HCT116 (cell line): Measurements from ENCODE around the gene MACROH2A1. TPM values are rescaled to one million over a fixed set of nuclear protein-coding genes. Genes with fewer than 3 reads are reported as not detected.

Experiments
- ATAC-seq: fragments of 200-7000 bp; cut with Tn5 transposase; 2 replicates; pipeline ENCODE4 v1.9.1; 2020; ENCODE audit warnings: mild to moderate bottlenecking, moderate library complexity
- BruUV-seq: library from RNA; stranded (reverse); fragments of 400-500 nt; replicated peaks from 2 replicates; lab custom pipeline; 2021; lab: Mats Ljungman, UMichigan
- CTCF ChIA-PET: fragments of 300-600 bp; sonication (Branson Sonifier 250); formaldehyde crosslinking; loops from one replicate; lab custom pipeline; 2021; ENCODE audit warnings: antibody characterized with exemption; lab: Charles Lee
- POLR2A ChIA-PET: fragments of 300-600, 350-600 bp; sonication (Branson Sonifier 250); formaldehyde crosslinking; loops from one replicate; lab custom pipeline; 2021; ENCODE audit warnings: antibody characterized with exemption; lab: Charles Lee
- RAD21 ChIA-PET, 2 experiments: fragments of 300-600 bp; sonication (Branson Sonifier 250); formaldehyde crosslinking; loops; one replicate each; lab custom pipeline; 2023; ENCODE audit warnings: low total read pairs in 2 of 2; ENCODE audit not compliant: uncharacterized antibody in 2 of 2, unreplicated experiment in 2 of 2, low non-redundant PET in 1 of 2; lab: Charles Lee
- DNase-seq: peaks from one replicate; pipeline ENCODE4 v3.0.0-alpha.2; 2010; ENCODE audit warnings: low read depth, low spot score
- H2AFZ ChIP-seq: fragments of 200-600 bp; shearing (Covaris generic), sonication (generic); 2 replicates; pipeline ENCODE4 v1.6.1; 2017; ENCODE audit warnings: low read depth, mixed run types, mixed read lengths, antibody characterized with exemption, low read length; ENCODE audit not compliant: poor library complexity, severe bottlenecking
- H3K27ac ChIP-seq: 2 replicates; pipeline ENCODE4 v1.5.1; 2012; ENCODE audit warnings: low read depth, low read length
- H3K27me3 ChIP-seq: fragments of 200-600 bp; sonication (generic); 2 replicates; pipeline ENCODE4 v1.6.1; 2016; ENCODE audit warnings: mixed run types, low read length, mixed read lengths; ENCODE audit not compliant: insufficient read depth
- H3K36me3 ChIP-seq, 2 experiments: fragments of 200-500 bp in 1 of 2; fragments of 200-600 bp in 1 of 2; sonication (Bioruptor generic) in 1 of 2; sonication (generic) in 1 of 2; 2 replicates each; pipeline versions ENCODE4 v1.5.1 to v1.6.1; 2014 to 2016; ENCODE audit warnings: low read length in 2 of 2, inconsistent platforms in 1 of 2, mixed read lengths in 1 of 2, mixed run types in 1 of 2; ENCODE audit not compliant: insufficient read depth in 2 of 2, control insufficient read depth in 1 of 2
- H3K4me1 ChIP-seq, 2 experiments: fragments of 200-600 bp in 1 of 2; sonication (generic) in 1 of 2; 2 replicates each; pipeline versions ENCODE4 v1.5.1 to v1.6.1; 2012 to 2017; ENCODE audit warnings: low read length in 2 of 2, inconsistent platforms in 1 of 2, mild to moderate bottlenecking in 1 of 2, mixed read lengths in 1 of 2, mixed run types in 1 of 2, moderate library complexity in 1 of 2; ENCODE audit not compliant: insufficient read depth in 2 of 2, control insufficient read depth in 1 of 2
- H3K4me2 ChIP-seq: fragments of 200-600 bp; sonication (generic); 2 replicates; pipeline ENCODE4 v1.6.1; 2017; ENCODE audit warnings: mixed run types, low read length, mixed read lengths
- H3K4me3 ChIP-seq, 2 experiments: fragments of 200-600 bp in 1 of 2; sonication (generic) in 1 of 2; replicated peaks in 1 of 2; 2 replicates each; pipeline ENCODE4 v1.5.1; 2011 to 2016; ENCODE audit warnings: low read length in 2 of 2, control low read depth in 1 of 2, low read depth in 1 of 2, mild to moderate bottlenecking in 1 of 2, mixed read lengths in 1 of 2, mixed run types in 1 of 2
- H3K79me2 ChIP-seq: fragments of 200-600 bp; sonication (generic); 2 replicates; pipeline ENCODE4 v1.6.1; 2017; ENCODE audit warnings: mild to moderate bottlenecking, mixed run types, low read length, moderate library complexity, mixed read lengths; ENCODE audit not compliant: insufficient read depth
- H3K9ac ChIP-seq: fragments of 200-600 bp; sonication (generic); 2 replicates; pipeline ENCODE4 v1.6.1; 2016; ENCODE audit warnings: low read length, mixed read lengths
- H3K9me2 ChIP-seq: fragments of 200-600 bp; sonication (generic), shearing (Covaris generic); 2 replicates; pipeline ENCODE4 v1.6.1; 2017; ENCODE audit warnings: mixed run types, mild to moderate bottlenecking, moderate library complexity; ENCODE audit not compliant: insufficient read depth
- H3K9me3 ChIP-seq, 2 experiments: fragments of 200-500 bp in 1 of 2; fragments of 200-600 bp in 1 of 2; sonication (Bioruptor generic) in 1 of 2; sonication (generic) in 1 of 2; 2 replicates each; pipeline ENCODE4 v1.6.1; 2014 to 2017; ENCODE audit warnings: low read length in 2 of 2, mixed read lengths in 2 of 2, inconsistent platforms in 1 of 2, low read depth in 1 of 2, mild to moderate bottlenecking in 1 of 2, mixed run types in 1 of 2, moderate library complexity in 1 of 2; ENCODE audit not compliant: control insufficient read depth in 1 of 2, insufficient read depth in 1 of 2
- H4K20me1 ChIP-seq: fragments of 200-600 bp; sonication (generic), shearing (Covaris generic); 2 replicates; pipeline ENCODE4 v1.6.1; 2017; ENCODE audit warnings: mixed run types, mild to moderate bottlenecking, moderate library complexity; ENCODE audit not compliant: insufficient read depth
- EGR1 ChIP-seq: IDR thresholded peaks from 2 replicates; pipeline ENCODE4 v1.6.1; 2012; ENCODE audit warnings: low read depth
- ELF1 ChIP-seq: IDR thresholded peaks from 2 replicates; pipeline ENCODE4 v1.6.1; 2012; ENCODE audit warnings: low read depth, borderline replicate concordance
- EZH2phosphoT487 ChIP-seq: fragments of 200-600 bp; IDR thresholded peaks from 2 replicates; pipeline ENCODE4 v1.6.1; 2018; ENCODE audit warnings: antibody characterized with exemption, borderline replicate concordance
- RAD21 ChIP-seq: IDR thresholded peaks from 2 replicates; pipeline ENCODE4 v1.6.1; 2012; ENCODE audit warnings: low read depth, mild to moderate bottlenecking
- REST ChIP-seq: IDR thresholded peaks from 2 replicates; pipeline ENCODE4 v1.6.1; 2012; ENCODE audit warnings: low read depth
- intact Hi-C: fragments of 100-400 bp; cut with micrococcal nuclease; formaldehyde crosslinking; loops from 2 replicates; pipeline ENCODE4 v1.10.0; 2022
- total RNA-seq: library from RNA; stranded (reverse); gene quantifications from one replicate; pipeline ENCODE4 v1.2.1, GENCODE V29; 2021; ENCODE audit not compliant: unreplicated experiment

The MACROH2A1 gene
- total RNA-seq, 1 experiment from 2014 or later = 218 TPM

- TF ChIP-seq ELF1 = no peak
Observed at GRCh38 chr5:135312255-135312935, 86.6 kb downstream of the MACROH2A1 start (continued).

GRCh38 chr5:135310328-135310989, 88.6 kb downstream of the MACROH2A1 start:
- no peaks in the 10 kb centered on the region for H3K79me2 ChIP-seq
- H4K20me1 ChIP-seq = no peaks in the 10 kb centered on the region
- H3K27me3 ChIP-seq = no peaks in the 10 kb centered on the region
- no peak overlapping the region for H3K9ac ChIP-seq
- H3K4me1 ChIP-seq = peaks cover 0 to 9% of the 10 kb centered on the region in 2 experiments; a peak in 1 of 4 replicates
- ChIA-PET RAD21 (no interaction called here), POLR2A (no interaction called here), CTCF (no interaction called here)
- intact Hi-C loops = no loop called here
- DNase-seq (no peak), ATAC-seq (no peak)
- no TSS peak for BruUV-seq
- H2AFZ ChIP-seq = no peak overlapping the region
- no peak overlapping the region for H3K4me3 ChIP-seq
- H3K4me2 ChIP-seq = no peak overlapping the region
- H3K36me3 ChIP-seq = no peaks in the 10 kb centered on the region
- no peak overlapping the region for H3K27ac ChIP-seq
- no peak for TF ChIP-seq RAD21
- no peaks in the 10 kb centered on the region for H3K9me3 ChIP-seq
- no peaks in the 10 kb centered on the region for H3K9me2 ChIP-seq

GRCh38 chr5:135309391-135310327, 89.4 kb downstream of the MACROH2A1 start:
- RAD21 ChIA-PET = no interaction called here
- peaks cover 0 to 9% of the 10 kb centered on the region in 2 experiments; a peak in 1 of 4 replicates for H3K4me1 ChIP-seq

More at GRCh38 chr5:135309391-135310327, 89.4 kb downstream of the MACROH2A1 start:
- CTCF ChIA-PET = no interaction called here
- no TSS peak for BruUV-seq
- Histone ChIP-seq H3K4me2 (no peak overlapping the region), H3K27me3 (no peaks in the 10 kb centered on the region), H3K36me3 (no peaks in the 10 kb centered on the region), H3K9ac (no peak overlapping the region), H3K4me3 (no peak overlapping the region), H3K79me2 (no peaks in the 10 kb centered on the region), H3K9me2 (no peaks in the 10 kb centered on the region), H4K20me1 (no peaks in the 10 kb centered on the region), H3K9me3 (no peaks in the 10 kb centered on the region), H2AFZ (no peak overlapping the region), H3K27ac (no peak overlapping the region)
- ATAC-seq (no peak), DNase-seq (no peak)
- POLR2A ChIA-PET = no interaction called here
- TF ChIP-seq EGR1 (no peak), REST (no peak), EZH2phosphoT487 (no peak), ELF1 (no peak)
- intact Hi-C loops = no loop called here
